ENCODE measurements around the gene EML6. TPM values are rescaled to one million over a fixed set of nuclear protein-coding genes. Genes with fewer than 3 reads are reported as not detected.

Gene EML6
- polyA plus RNA-seq, 4 donors, result 0.54 to 6.3 (median 1.1) TPM

DNA sequence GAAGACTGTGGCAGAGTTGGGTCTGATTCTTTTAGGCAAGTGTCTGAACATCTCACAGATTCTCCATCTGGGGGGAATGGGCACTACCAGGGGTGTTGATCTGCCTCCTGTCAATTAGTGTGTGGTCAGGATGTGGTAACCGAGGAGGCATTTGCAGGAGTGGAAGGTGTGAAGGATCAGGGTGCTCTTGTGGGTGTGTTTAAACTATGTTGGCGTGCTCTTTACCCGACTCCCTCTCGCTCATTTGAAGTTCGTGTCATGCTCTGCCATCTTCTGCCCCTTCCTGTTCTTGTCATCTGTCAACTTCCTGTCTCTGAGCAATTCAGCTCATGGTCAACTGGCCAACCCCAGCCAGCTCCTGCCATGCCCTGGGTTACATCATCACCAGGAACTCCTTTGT lies 218.9 kb downstream of the EML6 start:
- 65 to 83% (median 76%) methylated on average over 5 of the region's 5 CpGs for WGBS, 3 donors
- FAIRE-seq, result no peak

DNA sequence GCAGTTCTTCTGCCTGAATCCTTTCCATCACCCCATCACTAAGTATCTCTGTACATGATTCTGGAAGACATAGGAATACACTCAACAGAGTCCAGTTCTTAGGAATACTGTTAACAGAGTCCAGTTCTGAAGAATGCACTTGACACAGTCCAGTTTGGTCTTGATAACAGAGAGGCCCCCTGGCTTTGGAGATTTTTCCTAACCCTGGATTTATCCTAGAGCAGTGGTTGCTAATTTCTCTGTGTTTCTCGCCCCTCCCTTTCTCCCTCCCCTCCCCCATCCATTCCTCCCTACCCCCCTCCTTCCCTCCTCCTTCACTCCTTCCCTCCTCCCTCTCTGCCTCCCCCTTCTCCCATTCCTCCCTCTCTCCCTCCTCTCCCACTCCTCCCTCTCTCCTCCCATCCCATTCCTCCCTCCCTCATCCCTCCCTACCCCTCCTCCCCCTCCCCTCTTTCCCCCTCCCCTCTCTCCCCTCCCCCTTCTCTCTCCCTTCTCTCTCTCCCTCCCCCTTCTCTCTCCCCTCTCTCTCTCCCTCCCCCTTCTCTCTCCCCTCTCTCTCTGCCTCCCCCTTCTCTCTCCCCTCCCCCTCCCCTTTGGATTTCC lies 221.4 kb downstream of the EML6 start:
- no peak overlapping the region for H3K4me3 ChIP-seq (ENCODE audit: low read depth in 1 of 3, low read length in 3 of 3)
- H3K4me1 ChIP-seq (ENCODE audit: control insufficient read depth in 3 of 3, insufficient read depth in 2 of 3, low read depth in 1 of 3, low read length in 2 of 3), result no peaks in the 10 kb centered on the region
- no peak for FAIRE-seq
- DNase-seq, result no peak
- no peaks in the 10 kb centered on the region for H3K27me3 ChIP-seq (ENCODE audit: control insufficient read depth in 3 of 3, insufficient read depth in 3 of 3, low read length in 3 of 3)
- H3K27ac ChIP-seq (ENCODE audit: low read depth in 1 of 3, low read length in 2 of 3), result no peak overlapping the region
- peaks cover 0 to 3% (median 0%) of the 10 kb centered on the region in 3 donors for H3K36me3 ChIP-seq (ENCODE audit: control insufficient read depth in 3 of 3, insufficient read depth in 2 of 3, low read depth in 1 of 3, low read length in 3 of 3)
- no peaks in the 10 kb centered on the region for H3K9me3 ChIP-seq (ENCODE audit: control insufficient read depth in 2 of 2, insufficient read depth in 1 of 2, low read depth in 1 of 2, low read length in 1 of 2)
- 89 to 100% (median 93%) methylated on average over 1 of the region's 1 CpG for WGBS, 3 donors

More for the DNA sequence above, 218.9 kb downstream of the EML6 start:
- H3K27me3 ChIP-seq (ENCODE audit: control insufficient read depth in 3 of 3, insufficient read depth in 3 of 3, low read length in 3 of 3), result no peaks in the 10 kb centered on the region
- peaks cover 0 to 20% of the 10 kb centered on the region in 2 donors for H3K9me3 ChIP-seq (ENCODE audit: control insufficient read depth in 2 of 2, insufficient read depth in 1 of 2, low read depth in 1 of 2, low read length in 1 of 2)
- H3K4me3 ChIP-seq (ENCODE audit: low read depth in 1 of 3, low read length in 3 of 3), result no peak overlapping the region
- H3K27ac ChIP-seq (ENCODE audit: low read depth in 1 of 3, low read length in 2 of 3), result no peak overlapping the region
- H3K36me3 ChIP-seq (ENCODE audit: control insufficient read depth in 3 of 3, insufficient read depth in 2 of 3, low read depth in 1 of 3, low read length in 3 of 3), result no peaks in the 10 kb centered on the region
- DNase-seq, result no peak
- H3K4me1 ChIP-seq (ENCODE audit: control insufficient read depth in 3 of 3, insufficient read depth in 2 of 3, low read depth in 1 of 3, low read length in 2 of 3), result no peaks in the 10 kb centered on the region

DNA sequence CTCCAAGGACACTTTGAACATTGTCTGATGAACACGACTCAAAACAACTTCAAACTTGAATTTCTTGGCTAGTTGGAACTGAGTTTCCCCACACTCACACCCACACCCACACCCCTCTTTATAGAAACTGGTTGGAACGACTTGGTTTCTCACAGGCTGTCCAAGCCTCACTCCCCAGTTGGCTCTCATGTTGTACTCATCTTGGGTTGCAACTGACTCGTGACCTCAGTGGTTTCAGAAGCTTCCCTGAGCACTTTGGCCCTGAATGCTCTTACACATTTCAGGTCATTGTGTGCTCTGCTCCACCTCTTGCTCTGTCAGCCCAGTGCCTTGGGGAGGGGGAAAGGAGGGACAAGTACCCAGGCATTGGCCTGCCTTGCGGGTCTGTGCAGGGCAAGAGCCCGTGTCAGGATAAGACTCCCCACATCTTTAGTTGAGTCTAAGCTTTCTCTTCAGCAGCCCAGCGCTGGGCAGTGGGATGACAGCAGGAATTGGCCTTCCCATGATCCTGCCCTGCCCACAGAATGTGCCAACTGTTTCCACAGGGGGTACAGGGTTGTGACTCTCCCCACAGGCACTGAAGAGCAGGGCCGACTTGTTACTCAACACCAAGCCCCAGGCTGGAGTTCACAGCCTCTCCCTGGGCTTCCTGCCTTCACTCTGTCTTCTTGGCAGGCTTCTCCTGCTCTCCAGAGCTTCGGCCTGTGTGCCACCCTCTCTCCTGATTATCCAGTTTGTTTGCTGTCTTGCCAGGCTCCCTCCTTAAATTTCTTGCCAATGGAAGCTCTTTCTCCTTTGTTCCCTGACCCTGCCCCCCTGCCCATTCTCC lies 222.1 kb downstream of the EML6 start:
- Histone ChIP-seq H3K27ac (ENCODE audit: low read depth in 1 of 3, low read length in 2 of 3) (peak overlapping the region in 1 of 3 donors; percentile 33), H3K4me3 (ENCODE audit: low read depth in 1 of 3, low read length in 3 of 3) (no peak overlapping the region), H3K4me1 (ENCODE audit: control insufficient read depth in 3 of 3, insufficient read depth in 2 of 3, low read depth in 1 of 3, low read length in 2 of 3) (no peaks in the 10 kb centered on the region), H3K27me3 (ENCODE audit: control insufficient read depth in 3 of 3, insufficient read depth in 3 of 3, low read length in 3 of 3) (no peaks in the 10 kb centered on the region), H3K36me3 (ENCODE audit: control insufficient read depth in 3 of 3, insufficient read depth in 2 of 3, low read depth in 1 of 3, low read length in 3 of 3) (peaks cover 0 to 3% (median 0%) of the 10 kb centered on the region in 3 donors), H3K9me3 (ENCODE audit: control insufficient read depth in 2 of 2, insufficient read depth in 1 of 2, low read depth in 1 of 2, low read length in 1 of 2) (no peaks in the 10 kb centered on the region)
- WGBS, 3 donors, result 57 to 67% (median 65%) methylated on average over 8 of the region's 8 CpGs
- no peak for FAIRE-seq
- DNase-seq, result no peak

DNA sequence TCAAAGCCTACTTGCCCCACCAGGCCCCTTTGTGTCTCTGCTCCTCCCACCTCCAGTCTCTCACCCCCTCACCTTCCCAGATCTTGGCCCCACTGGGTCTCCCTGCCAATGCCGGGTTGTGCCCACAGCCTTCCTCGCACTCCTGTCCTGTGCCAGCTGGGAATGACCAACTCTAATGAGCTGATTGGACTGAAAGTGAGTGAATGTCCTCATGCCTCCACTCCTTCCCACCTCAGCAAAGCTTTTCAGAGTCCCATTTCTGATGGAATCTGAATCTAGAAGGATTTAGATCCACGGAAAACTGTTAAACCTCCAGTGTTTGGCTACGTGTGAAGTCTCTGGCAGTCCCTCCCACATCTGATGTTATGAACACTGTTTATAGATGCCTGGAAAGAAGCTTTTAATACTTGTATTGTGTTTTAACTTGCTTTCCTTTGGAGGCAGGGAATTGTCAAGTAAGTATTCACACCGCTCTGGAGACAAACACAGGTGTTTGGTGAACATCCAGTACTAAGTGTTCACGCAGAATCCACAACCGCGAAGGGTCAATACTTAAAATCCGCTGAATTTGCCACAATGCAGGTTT lies 222.9 kb downstream of the EML6 start:
- Histone ChIP-seq H3K27me3 (ENCODE audit: control insufficient read depth in 3 of 3, insufficient read depth in 3 of 3, low read length in 3 of 3) (no peaks in the 10 kb centered on the region), H3K27ac (ENCODE audit: low read depth in 1 of 3, low read length in 2 of 3) (no peak overlapping the region), H3K9me3 (ENCODE audit: control insufficient read depth in 2 of 2, insufficient read depth in 1 of 2, low read depth in 1 of 2, low read length in 1 of 2) (no peaks in the 10 kb centered on the region), H3K36me3 (ENCODE audit: control insufficient read depth in 3 of 3, insufficient read depth in 2 of 3, low read depth in 1 of 3, low read length in 3 of 3) (peaks cover 0 to 3% (median 0%) of the 10 kb centered on the region in 3 donors), H3K4me3 (ENCODE audit: low read depth in 1 of 3, low read length in 3 of 3) (no peak overlapping the region), H3K4me1 (ENCODE audit: control insufficient read depth in 3 of 3, insufficient read depth in 2 of 3, low read depth in 1 of 3, low read length in 2 of 3) (no peaks in the 10 kb centered on the region)
- 88 to 92% (median 92%) methylated on average over 9 of the region's 9 CpGs for WGBS, 3 donors
- DNase-seq, result no peak
- FAIRE-seq, result no peak

DNA sequence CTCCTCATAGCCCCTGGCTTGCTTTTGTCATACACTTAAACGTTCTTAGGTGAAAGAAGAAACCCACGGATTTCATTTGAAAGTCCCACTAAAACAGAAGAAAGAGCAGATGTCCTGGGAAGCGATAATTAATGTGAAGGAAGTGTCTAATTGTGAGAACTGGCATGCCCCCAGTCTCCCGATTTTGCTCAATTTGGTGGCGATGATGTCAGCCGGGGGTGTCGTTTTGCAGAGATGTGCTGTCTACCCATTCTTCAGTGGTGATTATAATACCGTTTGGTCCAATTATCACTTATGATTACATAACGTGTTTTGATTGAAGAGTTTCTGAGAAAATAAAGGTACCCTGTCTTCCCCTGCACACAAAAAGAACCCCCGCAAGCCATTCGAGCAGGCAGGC lies 223.7 kb downstream of the EML6 start:
- FAIRE-seq, result no peak
- WGBS, 3 donors, result 83 to 93% (median 86%) methylated on average over 11 of the region's 11 CpGs

DNA sequence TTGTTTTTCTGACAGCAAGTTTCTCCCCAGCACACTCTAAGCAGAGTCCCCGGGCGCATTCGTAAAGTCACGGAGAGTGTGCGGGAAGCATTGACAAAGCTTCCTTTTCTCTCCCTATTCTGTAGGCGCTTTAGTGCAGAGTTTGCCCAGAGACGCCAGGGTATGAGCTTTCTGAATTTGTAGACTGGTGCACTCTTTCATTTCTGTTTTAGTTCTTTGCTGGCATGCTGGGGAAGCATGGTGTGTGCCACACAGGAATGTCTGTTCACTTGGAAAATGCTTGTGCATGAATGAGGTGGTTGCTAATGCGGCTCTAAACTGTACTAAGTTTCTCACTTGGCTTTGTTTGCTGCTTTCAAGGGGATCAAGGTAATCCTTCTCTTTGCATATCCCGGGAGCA lies 224.2 kb downstream of the EML6 start:
- FAIRE-seq (no peak), DNase-seq (no peak)
- no peak overlapping the region for H3K27ac ChIP-seq (ENCODE audit: low read depth in 1 of 3, low read length in 2 of 3)
- H3K36me3 ChIP-seq (ENCODE audit: control insufficient read depth in 3 of 3, insufficient read depth in 2 of 3, low read depth in 1 of 3, low read length in 3 of 3), result peaks cover 0 to 3% (median 0%) of the 10 kb centered on the region in 3 donors
- no peak overlapping the region for H3K4me3 ChIP-seq (ENCODE audit: low read depth in 1 of 3, low read length in 3 of 3)
- H3K27me3 ChIP-seq (ENCODE audit: control insufficient read depth in 3 of 3, insufficient read depth in 3 of 3, low read length in 3 of 3), result no peaks in the 10 kb centered on the region
- H3K9me3 ChIP-seq (ENCODE audit: control insufficient read depth in 2 of 2, insufficient read depth in 1 of 2, low read depth in 1 of 2, low read length in 1 of 2), result no peaks in the 10 kb centered on the region
- no peaks in the 10 kb centered on the region for H3K4me1 ChIP-seq (ENCODE audit: control insufficient read depth in 3 of 3, insufficient read depth in 2 of 3, low read depth in 1 of 3, low read length in 2 of 3)
- 92 to 93% (median 93%) methylated on average over 9 of the region's 9 CpGs for WGBS, 3 donors

More for the DNA sequence above, 223.7 kb downstream of the EML6 start:
- peaks cover 0 to 3% (median 0%) of the 10 kb centered on the region in 3 donors for H3K36me3 ChIP-seq (ENCODE audit: control insufficient read depth in 3 of 3, insufficient read depth in 2 of 3, low read depth in 1 of 3, low read length in 3 of 3)
- no peak for DNase-seq
- no peak overlapping the region for H3K27ac ChIP-seq (ENCODE audit: low read depth in 1 of 3, low read length in 2 of 3)
- H3K27me3 ChIP-seq (ENCODE audit: control insufficient read depth in 3 of 3, insufficient read depth in 3 of 3, low read length in 3 of 3), result no peaks in the 10 kb centered on the region
- no peaks in the 10 kb centered on the region for H3K9me3 ChIP-seq (ENCODE audit: control insufficient read depth in 2 of 2, insufficient read depth in 1 of 2, low read depth in 1 of 2, low read length in 1 of 2)
- no peaks in the 10 kb centered on the region for H3K4me1 ChIP-seq (ENCODE audit: control insufficient read depth in 3 of 3, insufficient read depth in 2 of 3, low read depth in 1 of 3, low read length in 2 of 3)
- no peak overlapping the region for H3K4me3 ChIP-seq (ENCODE audit: low read depth in 1 of 3, low read length in 3 of 3)

DNA sequence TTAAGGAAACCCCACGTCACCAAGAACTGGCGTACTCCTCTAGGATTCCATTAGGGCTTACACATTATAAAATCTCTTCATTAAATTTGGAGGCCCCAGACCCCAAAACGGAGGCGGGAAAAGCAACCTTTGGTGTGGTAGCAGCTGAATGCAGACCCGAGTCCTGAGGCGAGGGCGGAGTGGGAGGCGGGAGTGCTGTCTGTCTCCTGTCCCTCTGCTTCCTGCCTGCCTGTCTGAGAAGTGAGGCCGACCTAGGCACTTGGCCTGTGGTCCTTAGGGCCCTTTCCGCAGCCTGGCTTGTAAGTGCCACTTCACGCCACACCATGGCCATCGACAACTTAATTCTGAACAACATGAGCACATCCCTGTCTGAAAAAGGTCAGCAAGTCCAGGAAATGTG lies 224.7 kb downstream of the EML6 start:
- Histone ChIP-seq H3K27me3 (ENCODE audit: control insufficient read depth in 3 of 3, insufficient read depth in 3 of 3, low read length in 3 of 3) (no peaks in the 10 kb centered on the region), H3K9me3 (ENCODE audit: control insufficient read depth in 2 of 2, insufficient read depth in 1 of 2, low read depth in 1 of 2, low read length in 1 of 2) (no peaks in the 10 kb centered on the region), H3K4me1 (ENCODE audit: control insufficient read depth in 3 of 3, insufficient read depth in 2 of 3, low read depth in 1 of 3, low read length in 2 of 3) (no peaks in the 10 kb centered on the region), H3K27ac (ENCODE audit: low read depth in 1 of 3, low read length in 2 of 3) (no peak overlapping the region), H3K36me3 (ENCODE audit: control insufficient read depth in 3 of 3, insufficient read depth in 2 of 3, low read depth in 1 of 3, low read length in 3 of 3) (peaks cover 0 to 3% (median 0%) of the 10 kb centered on the region in 3 donors), H3K4me3 (ENCODE audit: low read depth in 1 of 3, low read length in 3 of 3) (no peak overlapping the region)
- WGBS, 3 donors, result 86 to 87% (median 87%) methylated on average over 12 of the region's 12 CpGs
- FAIRE-seq, result no peak
- DNase-seq, result no peak

DNA sequence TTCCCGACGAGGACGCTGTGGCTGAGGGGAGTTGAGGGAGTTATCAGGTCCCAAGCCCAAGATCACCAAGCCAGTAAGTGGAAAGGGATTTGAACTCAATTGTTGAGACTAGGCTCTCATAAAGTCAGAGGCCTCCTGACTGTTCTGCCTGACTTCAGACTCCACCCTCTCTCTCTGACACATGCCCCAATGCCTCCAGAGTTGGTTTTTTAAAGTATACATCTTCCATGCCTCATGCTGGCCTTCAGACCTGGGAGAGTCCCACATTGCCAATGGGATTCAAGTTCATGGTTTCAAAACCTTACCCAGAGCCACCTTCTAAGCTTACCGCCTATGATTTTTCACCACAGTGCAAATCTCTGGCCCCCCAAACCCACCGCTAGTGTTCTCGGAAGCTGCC lies 226.0 kb downstream of the EML6 start:
- H3K27ac ChIP-seq (ENCODE audit: low read depth in 1 of 3, low read length in 2 of 3), result no peak overlapping the region
- FAIRE-seq, result no peak

More for the DNA sequence above, 226.0 kb downstream of the EML6 start:
- Histone ChIP-seq H3K27me3 (ENCODE audit: control insufficient read depth in 3 of 3, insufficient read depth in 3 of 3, low read length in 3 of 3) (no peaks in the 10 kb centered on the region), H3K4me1 (ENCODE audit: control insufficient read depth in 3 of 3, insufficient read depth in 2 of 3, low read depth in 1 of 3, low read length in 2 of 3) (no peaks in the 10 kb centered on the region), H3K9me3 (ENCODE audit: control insufficient read depth in 2 of 2, insufficient read depth in 1 of 2, low read depth in 1 of 2, low read length in 1 of 2) (no peaks in the 10 kb centered on the region), H3K36me3 (ENCODE audit: control insufficient read depth in 3 of 3, insufficient read depth in 2 of 3, low read depth in 1 of 3, low read length in 3 of 3) (peaks cover 0 to 3% (median 0%) of the 10 kb centered on the region in 3 donors), H3K4me3 (ENCODE audit: low read depth in 1 of 3, low read length in 3 of 3) (no peak overlapping the region)
- DNase-seq, result no peak
- WGBS, 3 donors, result 97% methylated on average over 6 of the region's 6 CpGs

Measured in small intestine (tissue), 7 donors.